SU-DHL-6 (cell line): ENCODE results near the gene PRKG2.
A peak's percentile ranks its signal among the peaks of the same experiment; 100 is the strongest.

ENCODE experiments used
- H2AFZ ChIP-seq: fragments of 200-600 bp; sonication (generic); 2 replicates; pipeline ENCODE4 v1.6.1; 2014; ENCODE audit warnings: low read depth, mild to moderate bottlenecking, moderate library complexity, mixed read lengths, antibody characterized with exemption, low read length; ENCODE audit not compliant: severe bottlenecking
- H3F3A ChIP-seq: fragments of 200-600 bp; shearing (Covaris generic); 2 replicates; pipeline ENCODE4 v1.6.0; 2016; ENCODE audit warnings: antibody characterized with exemption, mild to moderate bottlenecking; ENCODE audit not compliant: insufficient read depth
- H3K27ac ChIP-seq: fragments of 200-600 bp; sonication (generic); 2 replicates; pipeline ENCODE4 v1.5.1; 2016; ENCODE audit warnings: low read depth, mild to moderate bottlenecking, low read length, moderate library complexity, mixed read lengths
- H3K27me3 ChIP-seq: fragments of 200-600 bp; sonication (generic), shearing (Covaris generic); 2 replicates; pipeline ENCODE4 v1.6.0; 2014; ENCODE audit warnings: mild to moderate bottlenecking, low read length
- H3K36me3 ChIP-seq: fragments of 200-600 bp; sonication (generic); 2 replicates; pipeline ENCODE4 v1.6.1; 2014; ENCODE audit warnings: mild to moderate bottlenecking, low read length, mixed read lengths
- H3K4me2 ChIP-seq: fragments of 300-600, 200-600 bp; shearing (Covaris generic), sonication (generic); 2 replicates; pipeline ENCODE4 v1.6.0; 2014; ENCODE audit warnings: low read length, low read depth, mild to moderate bottlenecking; ENCODE audit not compliant: poor library complexity, severe bottlenecking
- H3K4me3 ChIP-seq: fragments of 200-600 bp; sonication (generic); 2 replicates; pipeline ENCODE4 v1.5.1; 2014; ENCODE audit warnings: antibody characterized with exemption, low read length, mild to moderate bottlenecking, mixed read lengths; ENCODE audit not compliant: insufficient read depth, poor library complexity, severe bottlenecking
- H3K79me2 ChIP-seq: fragments of 200-600 bp; sonication (generic); 2 replicates; pipeline ENCODE4 v1.6.1; 2014; ENCODE audit warnings: mild to moderate bottlenecking, low read length, moderate library complexity; ENCODE audit not compliant: insufficient read depth
- H3K9ac ChIP-seq: fragments of 200-600 bp; sonication (generic); 2 replicates; pipeline ENCODE4 v1.7.0; 2014; ENCODE audit warnings: mild to moderate bottlenecking, low read length
- H3K9me2 ChIP-seq: fragments of 200-600 bp; sonication (generic); replicated peaks from 2 replicates; pipeline ENCODE4 v1.6.1; 2014; ENCODE audit warnings: low read length; ENCODE audit not compliant: insufficient read depth
- H3K9me3 ChIP-seq: fragments of 200-600 bp; sonication (generic); 2 replicates; pipeline ENCODE4 v1.6.1; 2014; ENCODE audit warnings: low read length, mixed read lengths; ENCODE audit not compliant: insufficient read depth
- H4K20me1 ChIP-seq: fragments of 200-600 bp; sonication (generic); 2 replicates; pipeline ENCODE4 v1.6.1; 2014; ENCODE audit warnings: low read depth, mild to moderate bottlenecking, antibody characterized with exemption, low read length, moderate library complexity, mixed read lengths
- EZH2phosphoT487 ChIP-seq: fragments of 200-600 bp; sonication (generic), shearing (Covaris generic); conservative IDR thresholded peaks from 2 replicates; pipeline ENCODE4 v1.6.1; 2018; ENCODE audit warnings: mild to moderate bottlenecking, antibody characterized with exemption, low read length, moderate library complexity, mixed read lengths
- TF ChIP-seq, protein P1 (sequence below): fragments of 200-600 bp; sonication (generic); IDR thresholded peaks from one replicate; pipeline ENCODE4 v1.5.1; 2017; ENCODE audit warnings: antibody characterized with exemption, mild to moderate bottlenecking, low read length, moderate library complexity; ENCODE audit not compliant: insufficient read depth, poor library complexity, severe bottlenecking

Gene PRKG2

DNA sequence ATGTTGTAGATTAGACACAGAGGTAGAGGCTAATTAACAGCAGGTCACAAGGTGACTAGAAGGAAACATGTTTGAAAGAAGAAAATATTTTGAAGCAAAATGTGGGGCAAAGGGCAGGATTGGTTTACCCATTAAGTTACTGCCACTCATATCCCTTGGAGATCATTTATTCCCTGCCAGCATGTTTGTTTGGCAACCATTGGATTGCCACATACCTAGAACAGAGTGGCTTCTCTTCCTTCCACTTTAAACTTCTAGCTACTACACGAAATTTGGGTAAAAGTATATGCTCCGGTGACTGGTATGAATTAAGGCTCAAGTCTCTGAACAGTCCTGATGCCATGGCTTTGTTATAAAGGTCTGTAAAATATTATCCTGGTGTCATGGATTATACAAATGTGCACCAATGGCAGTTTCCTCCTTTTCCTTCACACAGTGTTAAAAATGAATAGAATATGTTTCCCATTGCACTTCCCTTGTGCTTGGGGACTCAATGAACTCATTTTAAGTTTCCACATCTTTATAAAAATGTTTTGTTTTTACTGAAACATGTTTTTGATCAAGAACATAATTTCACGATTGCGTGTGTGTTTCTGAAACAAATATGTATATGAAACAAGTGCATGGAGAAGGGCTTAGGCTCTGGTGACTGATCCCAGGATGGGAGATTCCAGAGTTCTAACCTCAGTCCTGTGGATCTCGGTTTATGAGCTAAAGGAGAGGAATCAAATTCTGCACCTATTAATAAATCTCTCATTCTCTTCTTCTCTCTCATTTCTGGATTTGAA is 172.2 kb downstream of the PRKG2 start:
- Histone ChIP-seq H3K4me2 (no peak overlapping the region), H4K20me1 (no peaks in the 10 kb centered on the region), H3K27ac (no peak overlapping the region), H2AFZ (no peak overlapping the region), H3K27me3 (no peaks in the 10 kb centered on the region), H3K9ac (no peak overlapping the region), H3K9me2 (no peaks in the 10 kb centered on the region), H3K79me2 (peaks cover 32% of the 10 kb centered on the region), H3K9me3 (no peaks in the 10 kb centered on the region), H3F3A (peaks cover 10% of the 10 kb centered on the region), H3K4me3 (no peak overlapping the region), H3K36me3 (peaks cover 5% of the 10 kb centered on the region; the same call in 1 of the 2 replicates)
- TF ChIP-seq, protein P1, sequence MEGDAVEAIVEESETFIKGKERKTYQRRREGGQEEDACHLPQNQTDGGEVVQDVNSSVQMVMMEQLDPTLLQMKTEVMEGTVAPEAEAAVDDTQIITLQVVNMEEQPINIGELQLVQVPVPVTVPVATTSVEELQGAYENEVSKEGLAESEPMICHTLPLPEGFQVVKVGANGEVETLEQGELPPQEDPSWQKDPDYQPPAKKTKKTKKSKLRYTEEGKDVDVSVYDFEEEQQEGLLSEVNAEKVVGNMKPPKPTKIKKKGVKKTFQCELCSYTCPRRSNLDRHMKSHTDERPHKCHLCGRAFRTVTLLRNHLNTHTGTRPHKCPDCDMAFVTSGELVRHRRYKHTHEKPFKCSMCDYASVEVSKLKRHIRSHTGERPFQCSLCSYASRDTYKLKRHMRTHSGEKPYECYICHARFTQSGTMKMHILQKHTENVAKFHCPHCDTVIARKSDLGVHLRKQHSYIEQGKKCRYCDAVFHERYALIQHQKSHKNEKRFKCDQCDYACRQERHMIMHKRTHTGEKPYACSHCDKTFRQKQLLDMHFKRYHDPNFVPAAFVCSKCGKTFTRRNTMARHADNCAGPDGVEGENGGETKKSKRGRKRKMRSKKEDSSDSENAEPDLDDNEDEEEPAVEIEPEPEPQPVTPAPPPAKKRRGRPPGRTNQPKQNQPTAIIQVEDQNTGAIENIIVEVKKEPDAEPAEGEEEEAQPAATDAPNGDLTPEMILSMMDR, result no peak
- TF ChIP-seq EZH2phosphoT487, result no peak

- H2AFZ ChIP-seq, result no peak overlapping the region
- H3K4me2 ChIP-seq, result peak overlapping the region; percentile 79
- no peaks in the 10 kb centered on the region for H4K20me1 ChIP-seq
- H3K36me3 ChIP-seq, result peaks cover 3% of the 10 kb centered on the region; the same call in 1 of the 2 replicates
- peak overlapping the region; percentile 35; the same call in 1 of the 2 replicates for H3K9ac ChIP-seq
- H3K4me3 ChIP-seq, result no peak overlapping the region
- peaks cover 49% of the 10 kb centered on the region for H3K79me2 ChIP-seq
- no peak for TF ChIP-seq EZH2phosphoT487
- TF ChIP-seq, protein P1, result peak; percentile 24
- H3K9me3 ChIP-seq, result no peaks in the 10 kb centered on the region
- H3F3A ChIP-seq, result peaks cover 14% of the 10 kb centered on the region
- no peaks in the 10 kb centered on the region for H3K27me3 ChIP-seq
- H3K9me2 ChIP-seq, result no peaks in the 10 kb centered on the region
- peak overlapping the region; percentile 86 for H3K27ac ChIP-seq
These were observed 174.9 kb downstream of the PRKG2 start for GRCh38 chr4:81040012-81040659.

DNA sequence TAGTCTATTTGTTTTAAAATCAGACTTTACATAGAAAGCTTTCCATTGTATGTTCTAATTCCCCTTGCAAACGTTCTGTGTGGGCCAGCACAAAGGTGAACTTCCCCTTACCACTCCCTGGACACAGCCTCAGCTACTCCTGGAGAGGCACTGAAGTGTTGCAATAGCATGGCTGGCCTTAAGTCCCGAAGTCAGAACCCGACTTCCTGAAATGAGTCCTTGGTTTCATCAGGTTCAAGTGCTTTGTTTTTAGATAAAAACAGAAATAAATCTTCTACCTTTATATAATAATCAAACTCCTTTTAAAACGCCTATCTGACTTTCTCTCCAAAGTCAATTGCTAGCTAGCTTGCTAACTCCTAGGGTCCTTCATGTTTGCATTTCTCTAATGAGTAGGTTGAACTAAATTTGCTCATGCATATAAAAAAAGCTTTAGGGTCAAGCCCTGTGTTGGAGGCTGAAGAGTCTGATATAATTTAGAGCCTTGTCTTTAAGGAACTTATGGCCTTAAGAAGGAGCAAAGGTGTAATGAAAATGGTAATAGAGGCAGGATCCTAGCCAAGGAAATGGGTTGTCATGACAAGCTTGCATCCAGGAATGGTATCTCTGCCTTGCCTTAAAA is 175.6 kb downstream of the PRKG2 start:
- Histone ChIP-seq H3K79me2 (peaks cover 55% of the 10 kb centered on the region), H3K9me2 (no peaks in the 10 kb centered on the region), H3K27me3 (no peaks in the 10 kb centered on the region), H3K4me3 (peak overlapping the region; percentile 22), H3K27ac (peak overlapping the region; percentile 86), H3K4me2 (peak overlapping the region; percentile 79), H3K36me3 (peaks cover 3% of the 10 kb centered on the region; the same call in 1 of the 2 replicates), H3K9me3 (no peaks in the 10 kb centered on the region), H3K9ac (peak overlapping the region; percentile 35; the same call in 1 of the 2 replicates), H2AFZ (no peak overlapping the region), H4K20me1 (no peaks in the 10 kb centered on the region), H3F3A (peaks cover 14% of the 10 kb centered on the region)
- no peak for TF ChIP-seq EZH2phosphoT487
- TF ChIP-seq, protein P1, result no peak
